Measurements from ENCODE around the gene TIMM17B. TPM values are rescaled to one million over a fixed set of nuclear protein-coding genes. Genes with fewer than 3 reads are reported as not detected.
A peak's percentile ranks its signal among the peaks of the same experiment; 100 is the strongest.

The TIMM17B gene
- total and polyA plus RNA-seq, 2 of the 8 experiments (the other 6 are each of a cell fraction or from before 2014, with no cell fraction given), result 77.8 to 246 TPM

DNA sequence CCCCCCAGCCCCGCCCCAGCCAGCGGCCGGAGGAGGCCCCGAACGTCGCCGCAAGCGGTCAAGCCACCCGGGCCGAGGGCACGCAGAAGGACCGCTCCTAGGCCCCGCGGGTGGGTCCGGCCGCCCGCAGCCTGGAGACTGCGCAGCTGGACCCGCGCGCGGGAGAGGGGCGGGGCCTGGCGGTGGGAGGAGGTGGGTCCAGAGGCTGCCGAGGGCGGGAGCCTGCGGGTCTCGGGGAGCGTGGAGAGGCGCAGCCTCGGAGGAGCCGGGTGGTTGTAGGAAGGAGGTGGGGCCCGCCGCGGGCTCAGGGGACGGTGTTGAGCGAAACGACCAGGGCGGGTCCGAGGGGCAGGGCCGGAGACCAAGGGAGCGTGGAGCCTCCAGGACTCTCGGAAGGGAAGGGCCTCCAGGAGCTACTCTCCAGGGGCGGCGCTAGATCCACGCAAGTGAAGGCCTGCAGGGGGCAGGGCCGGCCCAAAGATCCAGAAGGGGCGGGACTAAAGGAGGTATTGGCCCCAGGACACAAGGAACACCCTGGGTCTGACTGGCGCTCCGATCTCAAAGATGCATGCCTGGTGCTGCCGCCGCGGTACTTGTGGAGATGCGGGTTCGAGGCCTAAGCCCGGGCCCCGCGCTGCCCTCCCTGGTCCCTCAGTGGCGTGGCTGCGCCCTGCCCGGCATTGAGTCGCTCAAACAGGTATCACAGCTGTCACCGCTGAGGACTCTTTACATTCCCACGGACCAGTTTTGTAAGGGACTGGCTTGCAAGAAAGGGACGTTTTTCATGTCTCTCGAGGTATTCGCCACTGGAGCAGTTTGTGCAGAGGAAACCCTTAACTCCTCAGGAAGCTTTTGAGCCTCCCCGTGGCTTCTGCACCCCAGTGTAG is 5.9 kb downstream of the TIMM17B start (continued):
- TF ChIP-seq GABPA (IDR thresholded peaks at IDR 0.05; ENCODE audit: borderline replicate concordance, insufficient read depth, low read length) (no peak), MAX (IDR thresholded peaks at IDR 0.05) (0 out of 2 replicates have a peak, but pooled peaks have one; percentile 21), EZH2 (IDR thresholded peaks at IDR 0.05; ENCODE audit: low read depth, low read length, severe bottlenecking) (no peak), SP2 (IDR thresholded peaks at IDR 0.05; ENCODE audit: low read length) (no peak), SUZ12 (IDR thresholded peaks at IDR 0.05; ENCODE audit: low read length) (no peak), MAFK (IDR thresholded peaks at IDR 0.05; ENCODE audit: low read depth, low read length) (no peak), BACH1 (IDR thresholded peaks at IDR 0.05; ENCODE audit: low read length) (peak; percentile 61), KDM1A (IDR thresholded peaks at IDR 0.05; ENCODE audit: borderline replicate concordance, low read length) (no peak), POU5F1 (IDR thresholded peaks at IDR 0.05; ENCODE audit: low read depth, low read length) (no peak), SP4 (IDR thresholded peaks at IDR 0.05; ENCODE audit: low read length) (no peak)
- TF ChIP-seq, protein P1, sequence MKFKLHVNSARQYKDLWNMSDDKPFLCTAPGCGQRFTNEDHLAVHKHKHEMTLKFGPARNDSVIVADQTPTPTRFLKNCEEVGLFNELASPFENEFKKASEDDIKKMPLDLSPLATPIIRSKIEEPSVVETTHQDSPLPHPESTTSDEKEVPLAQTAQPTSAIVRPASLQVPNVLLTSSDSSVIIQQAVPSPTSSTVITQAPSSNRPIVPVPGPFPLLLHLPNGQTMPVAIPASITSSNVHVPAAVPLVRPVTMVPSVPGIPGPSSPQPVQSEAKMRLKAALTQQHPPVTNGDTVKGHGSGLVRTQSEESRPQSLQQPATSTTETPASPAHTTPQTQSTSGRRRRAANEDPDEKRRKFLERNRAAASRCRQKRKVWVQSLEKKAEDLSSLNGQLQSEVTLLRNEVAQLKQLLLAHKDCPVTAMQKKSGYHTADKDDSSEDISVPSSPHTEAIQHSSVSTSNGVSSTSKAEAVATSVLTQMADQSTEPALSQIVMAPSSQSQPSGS (IDR thresholded peaks at IDR 0.05; ENCODE audit: low read length), result no peak
